Right lobe of liver (tissue), 4 donors: Measurements from ENCODE around the gene WDR27.

Experiments used
- POLR2A ChIP-seq: fragments of 450-650 bp; IDR thresholded peaks from one replicate; pipeline ENCODE4 v1.6.1; 2017; ENCODE audit warnings: antibody characterized with exemption, mild to moderate bottlenecking
- TF ChIP-seq, protein P1 (sequence below), 4 donors: fragments of 200-600 bp in 3 of 4; fragments of 450-650 bp in 1 of 4; IDR thresholded peaks; one replicate each; pipeline versions ENCODE4 v1.5.1 to v1.8.0; 2016 to 2022; ENCODE audit warnings: antibody characterized with exemption in 4 of 4, mild to moderate bottlenecking in 2 of 4
- donor health status: DM: no; HTN: no; CAD: no.
- donor health status: DM: no; HTN: no; CAD: no.
- donor health status: DM: no; HTN: yes; CAD: no.

- TF ChIP-seq, protein P1, sequence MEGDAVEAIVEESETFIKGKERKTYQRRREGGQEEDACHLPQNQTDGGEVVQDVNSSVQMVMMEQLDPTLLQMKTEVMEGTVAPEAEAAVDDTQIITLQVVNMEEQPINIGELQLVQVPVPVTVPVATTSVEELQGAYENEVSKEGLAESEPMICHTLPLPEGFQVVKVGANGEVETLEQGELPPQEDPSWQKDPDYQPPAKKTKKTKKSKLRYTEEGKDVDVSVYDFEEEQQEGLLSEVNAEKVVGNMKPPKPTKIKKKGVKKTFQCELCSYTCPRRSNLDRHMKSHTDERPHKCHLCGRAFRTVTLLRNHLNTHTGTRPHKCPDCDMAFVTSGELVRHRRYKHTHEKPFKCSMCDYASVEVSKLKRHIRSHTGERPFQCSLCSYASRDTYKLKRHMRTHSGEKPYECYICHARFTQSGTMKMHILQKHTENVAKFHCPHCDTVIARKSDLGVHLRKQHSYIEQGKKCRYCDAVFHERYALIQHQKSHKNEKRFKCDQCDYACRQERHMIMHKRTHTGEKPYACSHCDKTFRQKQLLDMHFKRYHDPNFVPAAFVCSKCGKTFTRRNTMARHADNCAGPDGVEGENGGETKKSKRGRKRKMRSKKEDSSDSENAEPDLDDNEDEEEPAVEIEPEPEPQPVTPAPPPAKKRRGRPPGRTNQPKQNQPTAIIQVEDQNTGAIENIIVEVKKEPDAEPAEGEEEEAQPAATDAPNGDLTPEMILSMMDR (IDR thresholded peaks at IDR 0.05), result no peak
- TF ChIP-seq POLR2A, result no peak
These were observed 44.6 kb downstream of the WDR27 start for GRCh38 chr6:169657284-169657610.
